Stimulated activated CD4-positive, alpha-beta T cell treated with anti-CD3 and anti-CD28 coated beads, Interleukin-1b, Interleukin-23, amount 100 ng/mL, for 4 hours (primary cell): Measurements from ENCODE around the gene HSD17B7.
"Not testable (repeated sequence)": the region's sequence is repeated elsewhere in the genome, so short reads cannot be mapped to it uniquely, and the experiment has no call there.

ENCODE experiments used
- DNase-seq, 2 donors: peaks; one replicate each; pipeline ENCODE4 v3.0.0-alpha.2; 2020; ENCODE audit warnings: low read depth in 2 of 2

Gene HSD17B7, protein sequence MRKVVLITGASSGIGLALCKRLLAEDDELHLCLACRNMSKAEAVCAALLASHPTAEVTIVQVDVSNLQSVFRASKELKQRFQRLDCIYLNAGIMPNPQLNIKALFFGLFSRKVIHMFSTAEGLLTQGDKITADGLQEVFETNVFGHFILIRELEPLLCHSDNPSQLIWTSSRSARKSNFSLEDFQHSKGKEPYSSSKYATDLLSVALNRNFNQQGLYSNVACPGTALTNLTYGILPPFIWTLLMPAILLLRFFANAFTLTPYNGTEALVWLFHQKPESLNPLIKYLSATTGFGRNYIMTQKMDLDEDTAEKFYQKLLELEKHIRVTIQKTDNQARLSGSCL

DNA sequence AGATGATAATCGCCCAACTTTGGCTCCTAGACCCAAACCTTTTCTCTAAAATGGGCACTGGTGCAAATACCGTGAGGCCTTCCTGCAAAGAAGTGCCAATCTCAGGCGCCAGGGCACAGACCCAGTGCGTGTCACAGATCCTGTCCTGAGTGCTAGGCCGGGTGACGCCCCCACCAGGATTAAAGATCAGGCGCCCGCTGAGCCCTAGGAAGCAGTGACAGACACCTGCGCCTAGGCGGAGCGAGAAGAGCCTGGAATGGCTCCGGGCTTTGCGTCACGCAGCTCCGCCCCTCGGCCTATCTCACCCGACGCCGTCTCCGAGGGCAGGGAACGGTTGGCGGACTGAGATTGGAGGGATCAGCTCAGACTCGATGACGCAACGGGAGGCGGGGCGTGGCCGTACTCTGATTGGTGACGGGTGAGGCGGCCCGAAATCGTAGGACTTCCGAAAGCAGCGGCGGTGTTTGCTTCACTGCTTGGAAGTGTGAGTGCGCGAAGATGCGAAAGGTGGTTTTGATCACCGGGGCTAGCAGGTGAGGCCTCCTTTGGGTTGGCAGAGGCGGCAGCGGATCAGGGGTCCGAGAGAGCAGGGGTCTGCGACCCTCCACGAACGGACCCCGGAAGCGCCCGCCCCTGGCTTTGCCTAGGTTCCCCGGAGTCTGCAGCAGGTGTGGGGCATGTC is at the start of gene HSD17B7:
Gene HSD17B7, plus strand, starts transcription at position 400 of the 682 bp plus-strand sequence. Its CDS starts 99 bp downstream, at position 499.
- DNase-seq: peak; percentile 42 to 58

DNA sequence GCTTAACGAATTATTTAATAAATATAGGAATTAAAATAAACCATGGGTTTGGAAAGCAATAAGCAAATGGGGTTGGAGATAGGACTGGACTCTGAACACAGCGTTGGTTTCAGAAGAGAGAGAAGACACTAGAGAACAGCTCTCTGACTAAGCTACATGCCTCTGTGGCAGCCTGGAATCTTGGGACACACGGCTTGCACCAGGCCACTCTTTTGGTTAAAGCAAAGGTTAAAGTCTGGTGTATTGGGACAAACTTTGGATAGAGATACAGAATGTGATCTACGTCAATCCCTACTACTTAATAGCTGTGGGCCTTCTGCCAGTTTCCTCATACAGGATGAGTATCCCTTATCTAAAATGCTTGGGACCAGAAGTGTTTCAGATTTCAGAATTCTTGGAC is 49.7 kb upstream of the HSD17B7 start:
- DNase-seq: no peak

GRCh38 chr1:162741574-162741973 is 48.9 kb upstream of the HSD17B7 start:
- DNase-seq: no peak

DNA sequence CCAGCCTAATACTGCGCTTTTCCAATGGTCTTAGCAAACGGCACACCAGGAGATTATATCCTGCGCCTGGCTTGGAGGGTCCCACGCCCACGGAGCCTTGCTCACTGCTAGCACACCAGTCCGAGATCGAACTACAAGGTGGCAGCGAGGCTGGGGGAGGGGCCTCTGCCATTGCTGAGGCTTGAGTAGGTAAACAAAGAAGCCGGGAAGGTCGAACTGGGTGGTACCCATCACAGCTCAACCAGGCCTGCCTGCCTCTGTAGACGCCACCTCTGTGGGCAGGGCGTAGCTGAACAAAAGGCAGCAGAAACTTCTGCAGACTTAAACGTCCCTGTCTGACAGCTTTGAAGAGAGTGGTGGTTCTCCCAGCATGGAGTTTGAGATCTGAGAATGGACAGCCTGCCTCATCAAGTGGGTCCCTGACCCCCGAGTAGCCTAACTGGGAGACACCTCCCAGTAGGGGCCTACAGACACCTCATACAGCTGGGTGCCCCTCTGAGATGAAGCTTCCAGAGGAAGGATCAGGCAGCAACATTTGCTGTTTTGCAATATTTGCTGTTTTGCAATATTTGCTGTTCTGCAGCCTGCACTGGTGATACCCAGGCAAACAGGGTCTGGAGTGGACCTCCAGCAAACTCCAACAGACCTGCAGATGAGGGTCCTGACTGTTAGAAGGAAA is 44.1 kb upstream of the HSD17B7 start:
- DNase-seq: not testable (repeated sequence)

DNA sequence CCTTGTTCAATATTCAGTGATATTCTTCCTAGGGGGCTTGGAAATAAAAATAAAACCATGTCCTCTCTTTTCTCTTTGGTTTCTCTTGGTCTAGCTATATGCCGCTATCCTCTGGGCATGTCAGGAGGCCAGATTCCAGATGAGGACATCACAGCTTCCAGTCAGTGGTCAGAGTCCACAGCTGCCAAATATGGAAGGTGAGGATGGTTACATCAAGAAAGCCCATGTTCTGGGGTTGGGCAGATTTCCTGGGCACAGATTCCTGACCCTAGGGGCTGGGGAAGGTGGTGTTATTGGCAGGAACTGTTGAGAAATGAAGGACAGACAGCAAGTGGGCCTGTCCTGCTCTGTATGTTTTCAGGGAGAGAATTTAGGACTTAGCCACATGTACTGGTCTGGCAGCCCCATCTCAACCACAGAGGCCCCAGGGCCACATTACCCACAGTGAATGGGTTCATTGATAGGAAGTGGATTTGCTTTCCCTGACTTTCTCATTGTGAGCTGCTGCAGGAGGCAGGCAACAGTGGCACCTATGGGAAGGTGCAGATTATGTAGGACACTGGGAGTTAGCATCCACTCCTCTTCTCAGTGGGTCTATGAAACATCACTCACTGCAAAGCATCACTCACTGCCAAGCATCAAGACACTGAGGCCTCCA is 37.4 kb upstream of the HSD17B7 start:
- DNase-seq: no peak

GRCh38 chr1:162753998-162754585 is 36.4 kb upstream of the HSD17B7 start:
- no peak for DNase-seq

- no peak for DNase-seq
Measured at GRCh38 chr1:162755306-162755705, 35.2 kb upstream of the HSD17B7 start.

DNA sequence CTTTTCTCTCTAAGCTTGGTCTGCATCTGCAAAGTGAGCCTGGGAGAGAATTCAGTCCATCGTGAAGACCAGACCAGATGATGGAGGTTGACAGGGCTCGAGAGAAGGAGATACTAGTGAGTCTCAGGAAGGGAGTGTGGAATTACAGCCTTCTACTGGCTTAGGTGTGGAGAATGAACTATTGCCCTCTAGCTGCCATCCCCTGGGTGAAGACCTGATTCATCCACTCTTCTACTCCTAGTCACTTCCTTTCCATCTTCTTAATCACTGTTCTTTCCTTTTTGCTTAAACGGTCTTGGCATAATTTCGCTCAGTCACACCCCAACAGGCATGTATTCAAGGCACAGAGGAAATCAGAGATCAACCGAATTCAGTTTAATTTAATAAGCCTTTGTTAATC is 34.0 kb upstream of the HSD17B7 start:
- DNase-seq: no peak

DNA sequence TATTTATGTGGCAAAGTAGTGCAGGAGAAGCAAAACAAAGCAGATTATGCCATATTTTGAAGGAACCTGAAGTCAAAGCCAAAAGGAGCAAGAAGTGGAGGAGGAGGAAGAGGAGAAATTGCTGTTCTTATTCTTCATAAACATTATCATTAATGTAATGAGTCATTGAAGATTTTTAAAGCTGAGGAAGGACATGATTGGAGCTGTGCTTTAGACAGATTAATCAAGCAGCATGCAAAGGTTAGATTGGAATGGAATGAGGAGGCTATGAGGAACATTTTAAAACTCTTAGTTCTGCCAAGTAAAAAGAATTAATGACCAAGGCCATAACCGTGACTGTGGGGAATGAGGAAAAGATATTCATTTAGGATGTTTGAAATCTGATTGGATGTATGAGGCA is 33.0 kb upstream of the HSD17B7 start:
- no peak for DNase-seq

- DNase-seq: no peak
Measured at GRCh38 chr1:162765788-162766187, 24.7 kb upstream of the HSD17B7 start.

DNA sequence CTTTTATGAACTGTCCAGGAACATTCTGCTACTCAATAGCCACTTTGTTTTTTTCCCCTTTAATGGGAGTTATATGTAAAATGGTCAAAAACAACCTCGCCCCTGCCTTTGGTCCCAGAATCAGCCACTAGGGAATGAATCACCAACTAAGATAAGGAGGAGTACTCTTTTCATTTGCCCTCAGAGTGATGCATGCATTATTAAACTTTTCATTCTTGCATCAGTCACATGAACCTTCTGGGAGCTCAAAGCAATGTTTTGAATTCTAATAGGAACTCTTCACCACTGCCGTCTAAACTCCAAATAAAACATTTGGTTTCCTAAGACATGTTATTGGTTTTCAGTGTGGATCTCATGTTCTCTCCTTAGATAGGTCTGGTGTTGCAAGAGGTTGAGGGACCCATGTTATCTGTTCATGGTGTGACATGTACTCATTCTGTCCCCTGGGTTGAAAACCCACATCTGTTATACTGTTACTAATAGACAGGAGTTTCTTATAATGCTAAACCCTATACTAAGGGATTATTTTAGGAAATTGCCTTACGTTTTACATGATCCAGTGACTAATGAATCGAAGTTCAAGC is 17.8 kb upstream of the HSD17B7 start:
- no peak for DNase-seq

GRCh38 chr1:162774007-162774406 is 16.5 kb upstream of the HSD17B7 start:
- no peak for DNase-seq

- no peak for DNase-seq
Measured at GRCh38 chr1:162779043-162779442, 11.5 kb upstream of the HSD17B7 start.

- DNase-seq: no peak
Measured at GRCh38 chr1:162782671-162783070, 7.8 kb upstream of the HSD17B7 start.

GRCh38 chr1:162784926-162785325 is 5.6 kb upstream of the HSD17B7 start:
- DNase-seq: not testable (repeated sequence)

DNA sequence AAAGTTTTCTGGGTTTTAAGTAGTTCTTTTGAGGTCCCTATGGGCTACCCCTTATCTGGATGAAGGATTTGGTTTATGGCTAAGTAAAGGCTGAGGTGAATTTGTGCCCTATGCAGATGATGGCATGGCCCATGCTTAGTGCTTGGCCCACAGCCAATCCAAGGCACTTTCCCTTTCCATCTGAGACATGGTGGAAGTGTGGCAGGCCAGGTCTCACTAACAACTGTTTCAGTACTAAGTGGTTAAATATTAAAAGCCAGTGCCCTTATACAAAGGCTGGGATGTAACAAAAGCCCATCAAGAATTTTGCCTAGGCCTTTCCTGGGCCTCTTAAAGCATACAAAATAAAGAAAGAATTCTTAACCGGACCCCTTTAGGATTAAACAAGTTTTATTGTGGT is 1.7 kb upstream of the HSD17B7 start:
- DNase-seq: not testable (repeated sequence)

DNA sequence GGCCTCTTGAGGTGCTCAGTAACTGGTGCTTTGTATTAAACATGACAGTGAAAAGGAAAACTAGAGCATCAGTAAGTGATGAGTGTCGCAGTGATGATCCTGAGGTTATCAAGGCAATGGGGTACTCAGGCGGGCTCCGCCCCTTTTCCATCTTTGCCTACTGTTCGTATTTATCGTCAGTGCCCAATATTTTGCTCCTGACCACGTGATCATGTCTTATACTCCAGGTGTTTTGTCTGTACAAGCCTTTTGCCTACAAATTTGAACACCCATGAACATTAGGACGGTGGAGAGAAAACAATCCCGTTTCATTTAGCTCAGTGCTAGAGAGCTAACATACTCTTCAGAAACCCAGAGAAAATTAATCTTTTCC is 469 bp downstream of the HSD17B7 start:
- not testable (repeated sequence) for DNase-seq

GRCh38 chr1:162794284-162794683 is 3.8 kb downstream of the HSD17B7 start:
- not testable (repeated sequence) for DNase-seq

DNA sequence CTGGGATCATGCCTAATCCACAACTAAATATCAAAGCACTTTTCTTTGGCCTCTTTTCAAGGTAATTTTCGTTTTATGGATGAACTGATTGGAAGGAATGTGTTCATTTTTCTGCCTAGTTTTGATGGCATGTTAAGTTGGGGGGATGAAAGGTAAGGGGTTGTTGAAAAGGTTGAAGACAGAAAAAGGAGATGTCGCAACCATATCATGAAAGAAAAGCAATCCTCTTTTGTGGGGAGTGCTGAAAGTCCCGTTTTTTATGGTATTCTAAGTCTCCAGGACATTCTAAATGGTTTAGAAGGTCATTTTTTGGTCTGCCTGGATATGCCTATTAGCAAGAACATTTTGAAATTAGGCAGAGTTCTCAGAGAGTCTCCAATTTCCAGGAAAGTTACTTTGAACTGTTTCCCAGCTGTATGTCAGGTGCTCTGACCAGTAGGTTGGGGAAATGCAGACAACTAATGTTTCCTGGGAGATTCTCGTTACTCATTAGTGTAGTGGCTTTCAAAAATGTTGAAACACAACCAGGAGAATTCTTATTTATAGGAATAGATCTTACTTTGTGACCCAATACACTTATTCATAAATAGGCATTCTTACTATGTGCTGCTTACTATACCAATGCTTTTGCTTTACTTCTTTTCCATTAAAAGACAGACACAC is 6.2 kb downstream of the HSD17B7 start:
- not testable (repeated sequence) for DNase-seq

GRCh38 chr1:162799995-162800830 is 9.7 kb downstream of the HSD17B7 start:
- not testable (repeated sequence) for DNase-seq
